ENCODE results near the gene CHDH.

GRCh38 chr3:53780171-53780570 lies 66.0 kb downstream of the CHDH start:
- TF ChIP-seq, protein P1, sequence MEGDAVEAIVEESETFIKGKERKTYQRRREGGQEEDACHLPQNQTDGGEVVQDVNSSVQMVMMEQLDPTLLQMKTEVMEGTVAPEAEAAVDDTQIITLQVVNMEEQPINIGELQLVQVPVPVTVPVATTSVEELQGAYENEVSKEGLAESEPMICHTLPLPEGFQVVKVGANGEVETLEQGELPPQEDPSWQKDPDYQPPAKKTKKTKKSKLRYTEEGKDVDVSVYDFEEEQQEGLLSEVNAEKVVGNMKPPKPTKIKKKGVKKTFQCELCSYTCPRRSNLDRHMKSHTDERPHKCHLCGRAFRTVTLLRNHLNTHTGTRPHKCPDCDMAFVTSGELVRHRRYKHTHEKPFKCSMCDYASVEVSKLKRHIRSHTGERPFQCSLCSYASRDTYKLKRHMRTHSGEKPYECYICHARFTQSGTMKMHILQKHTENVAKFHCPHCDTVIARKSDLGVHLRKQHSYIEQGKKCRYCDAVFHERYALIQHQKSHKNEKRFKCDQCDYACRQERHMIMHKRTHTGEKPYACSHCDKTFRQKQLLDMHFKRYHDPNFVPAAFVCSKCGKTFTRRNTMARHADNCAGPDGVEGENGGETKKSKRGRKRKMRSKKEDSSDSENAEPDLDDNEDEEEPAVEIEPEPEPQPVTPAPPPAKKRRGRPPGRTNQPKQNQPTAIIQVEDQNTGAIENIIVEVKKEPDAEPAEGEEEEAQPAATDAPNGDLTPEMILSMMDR (IDR thresholded peaks at IDR 0.05; ENCODE audit: low read depth, low read length, poor library complexity, severe bottlenecking): no peak
- TF ChIP-seq EZH2phosphoT487 (IDR thresholded peaks at IDR 0.05; ENCODE audit: borderline replicate concordance, low read length): no peak
